GM13977 (cell line): ENCODE measurements around the gene POFUT1.

ENCODE experiments used
- DNase-seq: peaks from one replicate; pipeline ENCODE4 v3.0.0; 2012; ENCODE audit warnings: low spot score
- in situ Hi-C: fragments of 300-500 bp; cut with MboI; formaldehyde crosslinking; loops from one replicate; pipeline ENCODE4 v1.12.0; 2022; ENCODE audit warnings: low sequenced_read_pairs, low pct_unique_long_range_greater_than_20kb, mixed read lengths, inconsistent platforms; ENCODE audit not compliant: unreplicated experiment
- TF ChIP-seq, protein P1 (sequence below): IDR thresholded peaks from 2 replicates; pipeline ENCODE4 v1.5.1; 2012; ENCODE audit warnings: mild to moderate bottlenecking, control low read depth; ENCODE audit not compliant: insufficient read depth; ENCODE audit errors: extremely low read depth, missing control alignments

The POFUT1 gene

DNA sequence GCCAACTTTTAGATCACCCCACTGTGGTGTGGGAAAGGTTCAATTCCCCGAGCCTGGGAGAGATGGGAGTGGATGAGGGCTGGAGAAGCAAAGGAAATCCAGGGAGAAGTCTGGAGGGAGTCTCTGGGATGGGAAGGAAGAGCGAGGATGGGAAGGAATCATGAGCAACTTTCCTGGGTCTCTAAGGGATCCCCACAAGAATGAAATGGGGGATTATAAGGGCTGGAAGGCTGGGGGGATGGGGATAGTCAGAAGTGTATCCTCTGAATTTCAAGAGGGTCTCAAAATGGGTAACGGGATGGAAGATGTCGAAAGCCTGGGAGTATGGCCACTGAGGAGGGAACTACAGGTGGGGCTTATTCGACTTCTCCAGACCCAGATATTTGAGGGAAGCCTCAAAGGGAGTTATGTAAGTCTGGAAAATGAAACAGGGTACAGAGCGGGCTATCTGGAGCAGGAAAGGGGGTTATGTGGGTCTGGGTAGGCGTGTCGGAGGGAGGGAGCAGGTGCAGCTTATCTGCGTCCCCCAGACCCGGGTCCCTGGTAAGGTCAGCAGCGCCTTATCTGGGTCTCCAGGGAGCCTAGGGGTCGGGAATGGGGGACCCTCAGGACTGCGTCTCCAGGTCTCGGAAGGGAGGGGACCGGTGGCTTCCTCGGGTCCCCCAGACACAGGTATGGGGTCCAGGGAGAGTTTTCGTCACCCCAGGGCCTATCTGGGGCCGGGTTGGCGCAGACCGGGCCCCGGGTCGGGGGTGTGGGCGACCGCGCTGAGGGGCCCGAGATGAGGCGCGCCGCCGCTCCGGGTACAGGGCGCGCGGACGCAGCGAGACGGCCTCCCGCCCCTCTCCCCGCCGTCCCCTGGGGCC is 687 bp upstream of the POFUT1 start:
- in situ Hi-C loops = no loop called here
- DNase-seq = no peak
- TF ChIP-seq, protein P1, sequence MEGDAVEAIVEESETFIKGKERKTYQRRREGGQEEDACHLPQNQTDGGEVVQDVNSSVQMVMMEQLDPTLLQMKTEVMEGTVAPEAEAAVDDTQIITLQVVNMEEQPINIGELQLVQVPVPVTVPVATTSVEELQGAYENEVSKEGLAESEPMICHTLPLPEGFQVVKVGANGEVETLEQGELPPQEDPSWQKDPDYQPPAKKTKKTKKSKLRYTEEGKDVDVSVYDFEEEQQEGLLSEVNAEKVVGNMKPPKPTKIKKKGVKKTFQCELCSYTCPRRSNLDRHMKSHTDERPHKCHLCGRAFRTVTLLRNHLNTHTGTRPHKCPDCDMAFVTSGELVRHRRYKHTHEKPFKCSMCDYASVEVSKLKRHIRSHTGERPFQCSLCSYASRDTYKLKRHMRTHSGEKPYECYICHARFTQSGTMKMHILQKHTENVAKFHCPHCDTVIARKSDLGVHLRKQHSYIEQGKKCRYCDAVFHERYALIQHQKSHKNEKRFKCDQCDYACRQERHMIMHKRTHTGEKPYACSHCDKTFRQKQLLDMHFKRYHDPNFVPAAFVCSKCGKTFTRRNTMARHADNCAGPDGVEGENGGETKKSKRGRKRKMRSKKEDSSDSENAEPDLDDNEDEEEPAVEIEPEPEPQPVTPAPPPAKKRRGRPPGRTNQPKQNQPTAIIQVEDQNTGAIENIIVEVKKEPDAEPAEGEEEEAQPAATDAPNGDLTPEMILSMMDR = no peak

DNA sequence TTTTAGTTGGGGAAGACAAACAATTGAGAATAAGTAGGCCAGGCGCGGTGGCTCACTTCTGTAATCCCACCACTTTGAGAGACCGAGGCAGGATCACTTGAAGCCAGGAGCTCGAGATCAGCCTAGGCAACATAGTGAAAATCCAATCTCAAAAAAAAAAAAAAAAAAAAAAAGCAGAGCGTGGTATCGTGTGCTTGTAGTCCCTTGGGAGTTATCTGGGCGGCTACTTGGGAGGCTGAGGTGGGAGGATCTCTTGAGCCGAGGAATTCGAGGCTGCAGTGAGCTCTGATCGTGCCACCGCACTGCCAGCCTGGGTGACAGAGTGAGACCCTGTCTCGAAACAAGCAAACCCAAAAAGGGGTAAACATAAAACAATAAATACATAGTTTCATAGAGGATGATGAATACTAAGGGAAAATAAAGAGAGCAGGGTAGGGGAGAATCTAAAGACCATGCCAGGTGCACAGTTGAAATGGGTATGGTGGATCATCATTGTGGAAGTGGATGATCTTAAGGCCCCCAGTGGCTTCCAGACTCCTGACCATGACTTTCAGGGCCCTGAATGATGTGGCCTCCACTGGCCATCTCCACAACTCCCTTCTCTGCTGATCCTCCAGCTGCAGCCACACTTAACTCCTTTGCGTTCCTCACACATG is 947 bp downstream of the POFUT1 start:
- in situ Hi-C loops = no loop called here
- TF ChIP-seq, protein P1 = no peak
- DNase-seq = no peak

GRCh38 chr20:32209850-32210605 is 2.3 kb downstream of the POFUT1 start:
- TF ChIP-seq, protein P1 = no peak
- no peak for DNase-seq
- in situ Hi-C loops = no loop called here

DNA sequence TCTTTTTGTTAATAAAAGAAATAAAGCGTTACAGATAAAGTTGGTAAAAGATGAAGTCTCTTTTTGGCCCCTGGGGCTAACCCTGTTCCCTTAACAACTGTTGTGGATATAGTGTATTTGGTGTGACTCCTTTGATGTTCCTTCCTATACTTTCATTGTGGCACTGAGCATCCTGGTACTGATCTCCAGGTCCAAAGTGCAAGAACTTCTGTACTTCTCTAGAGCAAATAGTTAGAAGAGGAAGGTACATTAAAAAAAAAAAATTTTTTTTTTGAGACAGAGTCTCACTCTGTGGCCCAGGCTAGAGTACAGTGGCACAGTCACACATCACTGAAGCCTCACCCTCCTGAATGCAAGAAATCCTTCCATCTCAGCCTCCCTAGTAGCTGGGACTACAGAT is 6.2 kb downstream of the POFUT1 start:
- TF ChIP-seq, protein P1 = no peak
- DNase-seq = no peak
- in situ Hi-C loops = no loop called here

GRCh38 chr20:32215147-32215546 is 7.5 kb downstream of the POFUT1 start:
- in situ Hi-C loops = no loop called here
- TF ChIP-seq, protein P1 = no peak
- DNase-seq = no peak

DNA sequence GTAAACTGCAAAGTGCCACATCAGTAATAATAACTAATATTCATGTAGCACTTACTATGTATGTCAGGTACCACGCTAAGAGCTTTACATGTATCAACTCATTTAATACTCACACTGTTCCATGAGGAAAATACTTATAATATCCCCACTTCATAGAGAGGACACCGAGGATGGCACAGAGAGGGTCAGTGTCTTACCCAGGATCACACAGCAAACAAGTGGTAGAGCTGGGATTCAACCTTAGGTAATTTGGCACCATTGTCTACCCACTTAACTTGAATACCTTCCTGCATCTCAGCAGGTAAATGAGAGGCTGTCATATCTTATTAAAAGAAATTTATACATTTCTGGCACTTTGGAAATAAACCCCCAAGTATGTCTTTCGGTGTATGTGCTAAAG is 8.0 kb downstream of the POFUT1 start:
- TF ChIP-seq, protein P1 = no peak
- no peak for DNase-seq
- in situ Hi-C loops = no loop called here
